GM12864 (cell line): Measurements from ENCODE around the gene CRIM1.

Experiments
- DNase-seq: peaks from one replicate; pipeline ENCODE4 v3.0.0-alpha.2; 2011; ENCODE audit warnings: low read depth
- H3K4me3 ChIP-seq: 2 replicates; pipeline ENCODE4 v1.5.1; 2011; ENCODE audit warnings: mild to moderate bottlenecking, low read depth, low read length, control low read depth
- CTCF ChIP-seq: IDR thresholded peaks from 2 replicates; pipeline ENCODE4 v1.5.1; 2011; ENCODE audit warnings: low read depth, mild to moderate bottlenecking, moderate library complexity, low read length, control low read depth, inconsistent platforms; ENCODE audit errors: missing control alignments

Gene CRIM1

GRCh38 chr2:36538335-36538734 is 182.8 kb downstream of the CRIM1 start:
- H3K4me3 ChIP-seq, result no peak overlapping the region
- DNase-seq, result no peak
- TF ChIP-seq CTCF, result no peak

GRCh38 chr2:36539631-36540030 is 184.1 kb downstream of the CRIM1 start:
- no peak for TF ChIP-seq CTCF
- no peak for DNase-seq
- no peak overlapping the region for H3K4me3 ChIP-seq

- H3K4me3 ChIP-seq, result no peak overlapping the region
- TF ChIP-seq CTCF, result no peak
- DNase-seq, result no peak
These were observed 185.6 kb downstream of the CRIM1 start for GRCh38 chr2:36540986-36541754.

GRCh38 chr2:36541891-36542595 is 186.5 kb downstream of the CRIM1 start:
- no peak for DNase-seq
- H3K4me3 ChIP-seq, result no peak overlapping the region
- TF ChIP-seq CTCF, result no peak

GRCh38 chr2:36544638-36545338 is 189.2 kb downstream of the CRIM1 start:
- no peak overlapping the region for H3K4me3 ChIP-seq
- no peak for TF ChIP-seq CTCF
- no peak for DNase-seq

GRCh38 chr2:36545871-36546416 is 190.4 kb downstream of the CRIM1 start:
- no peak overlapping the region for H3K4me3 ChIP-seq
- DNase-seq, result no peak
- no peak for TF ChIP-seq CTCF
